ENCODE data around the gene VWA2.

DNA sequence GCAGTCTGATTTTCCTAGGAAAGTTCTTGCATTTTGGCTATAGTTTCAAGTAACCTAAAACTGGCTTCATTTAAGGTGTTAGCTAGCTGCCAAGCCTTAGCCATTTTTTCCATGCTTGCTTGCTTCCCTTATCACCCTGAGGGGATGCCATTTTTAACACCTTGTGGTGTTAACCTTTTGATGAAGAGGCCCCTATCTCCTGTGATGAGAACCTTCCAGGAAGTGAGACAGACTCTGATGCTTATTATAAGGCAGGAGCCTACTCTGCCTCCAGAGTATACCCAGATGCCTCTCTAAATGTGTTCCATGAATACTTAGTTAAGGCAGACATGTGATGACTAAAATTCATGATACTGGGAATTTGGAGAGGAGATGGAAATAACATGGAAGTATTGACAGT lies 4.9 kb upstream of the VWA2 start:
- TF ChIP-seq, protein P1, sequence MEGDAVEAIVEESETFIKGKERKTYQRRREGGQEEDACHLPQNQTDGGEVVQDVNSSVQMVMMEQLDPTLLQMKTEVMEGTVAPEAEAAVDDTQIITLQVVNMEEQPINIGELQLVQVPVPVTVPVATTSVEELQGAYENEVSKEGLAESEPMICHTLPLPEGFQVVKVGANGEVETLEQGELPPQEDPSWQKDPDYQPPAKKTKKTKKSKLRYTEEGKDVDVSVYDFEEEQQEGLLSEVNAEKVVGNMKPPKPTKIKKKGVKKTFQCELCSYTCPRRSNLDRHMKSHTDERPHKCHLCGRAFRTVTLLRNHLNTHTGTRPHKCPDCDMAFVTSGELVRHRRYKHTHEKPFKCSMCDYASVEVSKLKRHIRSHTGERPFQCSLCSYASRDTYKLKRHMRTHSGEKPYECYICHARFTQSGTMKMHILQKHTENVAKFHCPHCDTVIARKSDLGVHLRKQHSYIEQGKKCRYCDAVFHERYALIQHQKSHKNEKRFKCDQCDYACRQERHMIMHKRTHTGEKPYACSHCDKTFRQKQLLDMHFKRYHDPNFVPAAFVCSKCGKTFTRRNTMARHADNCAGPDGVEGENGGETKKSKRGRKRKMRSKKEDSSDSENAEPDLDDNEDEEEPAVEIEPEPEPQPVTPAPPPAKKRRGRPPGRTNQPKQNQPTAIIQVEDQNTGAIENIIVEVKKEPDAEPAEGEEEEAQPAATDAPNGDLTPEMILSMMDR (IDR thresholded peaks at IDR 0.05): no peak
- no peak for TF ChIP-seq POLR2A (IDR thresholded peaks at IDR 0.05)

All from prostate gland (tissue), 2 donors.